NB4 (cell line): ENCODE data around the gene SORBS1.
"Not testable (repeated sequence)": the region's sequence is repeated elsewhere in the genome, so short reads cannot be mapped to it uniquely, and the experiment has no call there.

Experiments
- MYC ChIP-seq: IDR thresholded peaks from 2 replicates; pipeline ENCODE4 v1.6.1; 2011; ENCODE audit warnings: low read depth, low read length
- POLR2A ChIP-seq: IDR thresholded peaks from 2 replicates; pipeline ENCODE4 v1.6.1; 2011; ENCODE audit warnings: mild to moderate bottlenecking; ENCODE audit not compliant: insufficient read length; ENCODE audit errors: extremely low read depth
- TF ChIP-seq, protein P1 (sequence below): IDR thresholded peaks from one replicate; pipeline ENCODE4 v1.5.1; 2012; ENCODE audit warnings: low read depth, low read length
- TF ChIP-seq, protein P2 (sequence below): IDR thresholded peaks from 2 replicates; pipeline ENCODE4 v1.6.1; 2011; ENCODE audit warnings: low read depth, low read length

DNA sequence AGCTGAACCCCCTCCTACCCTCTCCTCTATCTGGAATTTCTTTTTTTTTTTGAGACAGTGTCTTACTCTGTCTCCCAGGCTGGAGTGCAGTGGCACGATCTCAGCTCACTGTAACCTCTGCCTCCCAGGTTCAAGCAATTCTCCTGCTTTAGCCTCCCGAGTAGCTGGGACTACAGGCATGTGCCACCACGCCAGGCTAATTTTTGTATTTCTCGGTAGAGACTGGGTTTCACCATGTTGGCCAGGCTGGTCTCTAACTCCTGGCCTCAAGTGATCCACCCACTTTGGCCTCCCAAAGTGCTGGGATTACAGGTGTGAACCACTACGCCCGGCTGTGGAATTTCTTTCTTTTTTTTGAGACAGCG is 213.8 kb downstream of the SORBS1 start:
- TF ChIP-seq POLR2A, MYC: not testable (repeated sequence)
- TF ChIP-seq, protein P1, sequence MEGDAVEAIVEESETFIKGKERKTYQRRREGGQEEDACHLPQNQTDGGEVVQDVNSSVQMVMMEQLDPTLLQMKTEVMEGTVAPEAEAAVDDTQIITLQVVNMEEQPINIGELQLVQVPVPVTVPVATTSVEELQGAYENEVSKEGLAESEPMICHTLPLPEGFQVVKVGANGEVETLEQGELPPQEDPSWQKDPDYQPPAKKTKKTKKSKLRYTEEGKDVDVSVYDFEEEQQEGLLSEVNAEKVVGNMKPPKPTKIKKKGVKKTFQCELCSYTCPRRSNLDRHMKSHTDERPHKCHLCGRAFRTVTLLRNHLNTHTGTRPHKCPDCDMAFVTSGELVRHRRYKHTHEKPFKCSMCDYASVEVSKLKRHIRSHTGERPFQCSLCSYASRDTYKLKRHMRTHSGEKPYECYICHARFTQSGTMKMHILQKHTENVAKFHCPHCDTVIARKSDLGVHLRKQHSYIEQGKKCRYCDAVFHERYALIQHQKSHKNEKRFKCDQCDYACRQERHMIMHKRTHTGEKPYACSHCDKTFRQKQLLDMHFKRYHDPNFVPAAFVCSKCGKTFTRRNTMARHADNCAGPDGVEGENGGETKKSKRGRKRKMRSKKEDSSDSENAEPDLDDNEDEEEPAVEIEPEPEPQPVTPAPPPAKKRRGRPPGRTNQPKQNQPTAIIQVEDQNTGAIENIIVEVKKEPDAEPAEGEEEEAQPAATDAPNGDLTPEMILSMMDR: not testable (repeated sequence)
- TF ChIP-seq, protein P2, sequence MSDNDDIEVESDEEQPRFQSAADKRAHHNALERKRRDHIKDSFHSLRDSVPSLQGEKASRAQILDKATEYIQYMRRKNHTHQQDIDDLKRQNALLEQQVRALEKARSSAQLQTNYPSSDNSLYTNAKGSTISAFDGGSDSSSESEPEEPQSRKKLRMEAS: not testable (repeated sequence)
